Vagina (tissue), 2 donors: ENCODE measurements around the gene G3BP2. TPM values are rescaled to one million over a fixed set of nuclear protein-coding genes. Genes with fewer than 3 reads are reported as not detected.

Experiments used
- DNase-seq, 2 donors: peaks; one replicate each; pipeline ENCODE4 v3.0.0-alpha.2; 2017; ENCODE audit errors: extremely low spot score in 2 of 2
- H3K27ac ChIP-seq: fragments of 200-600 bp; sonication (generic); one replicate; pipeline ENCODE4 v1.5.1; 2019
- H3K27me3 ChIP-seq: fragments of 200-600 bp; sonication (generic); one replicate; pipeline ENCODE4 v1.5.1; 2019
- H3K36me3 ChIP-seq, 2 donors: fragments of 200-600 bp; sonication (generic); one replicate each; pipeline ENCODE4 v1.5.1; 2017 to 2019
- H3K4me1 ChIP-seq: fragments of 200-600 bp; sonication (generic); one replicate; pipeline ENCODE4 v1.5.1; 2019
- H3K4me3 ChIP-seq, 2 donors: fragments of 200-600 bp; sonication (generic); 1 replicate in 1 of 2; 2 replicates in 1 of 2; pipeline ENCODE4 v1.5.1; 2016 to 2019
- H3K9me3 ChIP-seq: fragments of 200-600 bp; sonication (generic); one replicate; pipeline ENCODE4 v1.5.1; 2019
- POLR2A ChIP-seq, 2 donors: fragments of 450-650 bp; IDR thresholded peaks; one replicate each; pipeline ENCODE4 v1.6.1; 2017; ENCODE audit warnings: antibody characterized with exemption in 2 of 2, mild to moderate bottlenecking in 2 of 2, moderate library complexity in 2 of 2
- POLR2AphosphoS5 ChIP-seq, 2 donors: sonication (generic); formaldehyde crosslinking; IDR thresholded peaks; one replicate each; pipeline ENCODE4 v1.9.0; 2017; ENCODE audit warnings: antibody characterized with exemption in 2 of 2, mild to moderate bottlenecking in 2 of 2, low read depth in 1 of 2; ENCODE audit not compliant: insufficient read depth in 1 of 2
- intact Hi-C: fragments of 100-400 bp; cut with DNase I; formaldehyde crosslinking; loops from one replicate; pipeline ENCODE4 v1.15.1; 2023
- small RNA-seq: library from RNA; depleted of rRNA; stranded (forward); fragments of <200 nt; gene quantifications from one replicate; pipeline ENCODE3, GENCODE V24; 2016
- total RNA-seq: library from RNA; depleted of rRNA; stranded (reverse); fragments of >200 nt; gene quantifications from one replicate; pipeline ENCODE4 v1.2.3, GENCODE V29; 2016
- TF ChIP-seq, protein P1 (sequence below), 3 experiments: fragments of 450-650 bp in 2 of 3; fragments of 200-600 bp in 1 of 3; sonication (generic) in 1 of 3; IDR thresholded peaks; one replicate each; pipeline ENCODE4 v1.5.1; 2017 to 2019; ENCODE audit warnings: antibody characterized with exemption in 3 of 3, mild to moderate bottlenecking in 2 of 3, moderate library complexity in 2 of 3

The G3BP2 gene
- total RNA-seq, 1 donor from 2014 or later = 53.5 TPM

GRCh38 chr4:75598390-75598789, 74.8 kb downstream of the G3BP2 start:
- no peak for DNase-seq
- TF ChIP-seq POLR2AphosphoS5 (IDR thresholded peaks at IDR 0.05; ENCODE audit: insufficient read depth in 1 of 2, low read depth in 1 of 2) = no peak
- TF ChIP-seq POLR2A (IDR thresholded peaks at IDR 0.05) = no peak
- TF ChIP-seq, protein P1, sequence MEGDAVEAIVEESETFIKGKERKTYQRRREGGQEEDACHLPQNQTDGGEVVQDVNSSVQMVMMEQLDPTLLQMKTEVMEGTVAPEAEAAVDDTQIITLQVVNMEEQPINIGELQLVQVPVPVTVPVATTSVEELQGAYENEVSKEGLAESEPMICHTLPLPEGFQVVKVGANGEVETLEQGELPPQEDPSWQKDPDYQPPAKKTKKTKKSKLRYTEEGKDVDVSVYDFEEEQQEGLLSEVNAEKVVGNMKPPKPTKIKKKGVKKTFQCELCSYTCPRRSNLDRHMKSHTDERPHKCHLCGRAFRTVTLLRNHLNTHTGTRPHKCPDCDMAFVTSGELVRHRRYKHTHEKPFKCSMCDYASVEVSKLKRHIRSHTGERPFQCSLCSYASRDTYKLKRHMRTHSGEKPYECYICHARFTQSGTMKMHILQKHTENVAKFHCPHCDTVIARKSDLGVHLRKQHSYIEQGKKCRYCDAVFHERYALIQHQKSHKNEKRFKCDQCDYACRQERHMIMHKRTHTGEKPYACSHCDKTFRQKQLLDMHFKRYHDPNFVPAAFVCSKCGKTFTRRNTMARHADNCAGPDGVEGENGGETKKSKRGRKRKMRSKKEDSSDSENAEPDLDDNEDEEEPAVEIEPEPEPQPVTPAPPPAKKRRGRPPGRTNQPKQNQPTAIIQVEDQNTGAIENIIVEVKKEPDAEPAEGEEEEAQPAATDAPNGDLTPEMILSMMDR (IDR thresholded peaks at IDR 0.05) = no peak

GRCh38 chr4:75596061-75596460, 77.2 kb downstream of the G3BP2 start:
- no peaks in the 10 kb centered on the region for H3K9me3 ChIP-seq
- no peaks in the 10 kb centered on the region for H3K4me1 ChIP-seq
- intact Hi-C loops = no loop called here
- DNase-seq = no peak
- H3K36me3 ChIP-seq = no peaks in the 10 kb centered on the region
- H3K27me3 ChIP-seq = no peaks in the 10 kb centered on the region
- H3K27ac ChIP-seq = no peak overlapping the region
- H3K4me3 ChIP-seq = no peak overlapping the region
- TF ChIP-seq, protein P1 (IDR thresholded peaks at IDR 0.05) = no peak
- TF ChIP-seq POLR2AphosphoS5 (IDR thresholded peaks at IDR 0.05; ENCODE audit: insufficient read depth in 1 of 2, low read depth in 1 of 2) = no peak
- no peak for TF ChIP-seq POLR2A (IDR thresholded peaks at IDR 0.05)

More at GRCh38 chr4:75598390-75598789, 74.8 kb downstream of the G3BP2 start:
- no peaks in the 10 kb centered on the region for H3K36me3 ChIP-seq
- no peak overlapping the region for H3K4me3 ChIP-seq
- H3K9me3 ChIP-seq = no peaks in the 10 kb centered on the region
- H3K27ac ChIP-seq = no peak overlapping the region
- no peaks in the 10 kb centered on the region for H3K4me1 ChIP-seq
- intact Hi-C loops = no loop called here
- no peaks in the 10 kb centered on the region for H3K27me3 ChIP-seq

DNA sequence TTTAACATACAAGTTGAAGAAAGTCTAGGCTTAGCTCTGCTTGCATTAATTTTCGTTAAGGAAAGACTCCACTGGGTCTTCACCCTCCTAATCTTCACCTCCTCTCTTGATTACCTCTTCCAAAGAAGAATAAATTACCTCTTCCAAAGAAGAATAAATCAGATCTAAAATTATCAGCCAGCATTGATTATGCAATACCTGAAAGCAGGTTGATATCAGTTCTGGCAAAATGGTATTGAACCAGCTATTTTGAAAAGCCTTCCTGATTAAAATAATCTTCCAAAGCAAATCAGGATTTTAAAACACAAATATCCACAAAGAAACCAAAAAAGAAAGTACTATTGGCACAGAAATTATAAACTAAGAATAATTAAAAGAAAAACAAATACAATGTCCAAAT, 79.8 kb downstream of the G3BP2 start:
- intact Hi-C loops = no loop called here
- TF ChIP-seq POLR2A (IDR thresholded peaks at IDR 0.05) (no peak), POLR2AphosphoS5 (IDR thresholded peaks at IDR 0.05; ENCODE audit: insufficient read depth in 1 of 2, low read depth in 1 of 2) (no peak)
- TF ChIP-seq, protein P1 (IDR thresholded peaks at IDR 0.05) = no peak
- Histone ChIP-seq H3K4me1 (no peaks in the 10 kb centered on the region), H3K27ac (no peak overlapping the region), H3K4me3 (no peak overlapping the region), H3K9me3 (no peaks in the 10 kb centered on the region), H3K36me3 (no peaks in the 10 kb centered on the region), H3K27me3 (no peaks in the 10 kb centered on the region)
- DNase-seq = no peak

Small RNAs within 50 kb of the gene (small RNA-seq; reads per million reads assigned to genes)
- gene RF00019 = not detected

Other genes with a start within 250 kb of the G3BP2 start
- 17.2 TPM for gene RCHY1, start 159.0 kb downstream of the G3BP2 start, total RNA-seq
- gene THAP6, start 158.9 kb downstream of the G3BP2 start, total RNA-seq = 16.7 TPM
- gene ODAPH, start 117.3 kb downstream of the G3BP2 start, total RNA-seq = not detected
- 0.74 TPM for gene CDKL2, start 42.9 kb downstream of the G3BP2 start, total RNA-seq
- gene USO1, start 51.2 kb upstream of the G3BP2 start, total RNA-seq = 47.9 TPM
- not detected for gene PPEF2, start 229.0 kb upstream of the G3BP2 start, total RNA-seq